ENCODE data around the gene PPP1R11. TPM values are rescaled to one million over a fixed set of nuclear protein-coding genes. Genes with fewer than 3 reads are reported as not detected.

The PPP1R11 gene
- total and polyA plus RNA-seq, 2 of the 13 experiments (the other 11 are each of a cell fraction or from before 2014, with no cell fraction given) = 32.1 to 58.9 TPM

DNA sequence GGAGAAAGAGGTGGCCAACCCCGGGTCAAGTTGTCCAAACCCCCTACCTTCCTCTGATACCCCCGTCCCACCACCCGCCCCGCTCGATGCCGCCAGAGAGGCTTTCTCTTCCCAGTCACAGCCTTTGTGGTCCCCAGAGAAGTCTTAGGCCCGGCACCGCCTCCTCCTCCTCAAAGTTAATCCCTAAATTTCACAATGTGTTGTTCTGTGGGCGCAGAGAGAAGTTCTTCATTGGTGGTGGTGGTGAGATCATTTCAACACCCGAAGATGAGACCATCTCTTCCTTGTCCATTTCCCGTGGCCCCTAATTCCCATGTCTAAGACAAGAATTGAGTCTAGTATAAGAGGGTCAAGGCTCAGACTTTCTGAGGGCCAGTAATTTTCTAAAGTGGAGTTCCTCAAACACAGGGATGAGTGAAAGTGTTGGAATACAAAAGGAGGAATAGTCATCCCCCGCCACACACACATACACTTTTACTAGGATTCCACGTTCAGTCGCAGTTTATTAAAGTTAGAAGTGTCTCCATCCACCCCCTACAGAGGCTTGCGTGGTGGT, 35.5 kb downstream of the PPP1R11 start (continued):
- TF ChIP-seq ZNF510 (CRISPR knock-in tag; IDR thresholded peaks at IDR 0.05; ENCODE audit: low read depth) (0 out of 2 replicates have a peak, but pooled peaks have one; percentile 6), PPARG (CRISPR knock-in tag; conservative IDR thresholded peaks at IDR 0.05) (no peak), MEIS1 (CRISPR knock-in tag; IDR thresholded peaks at IDR 0.05; ENCODE audit: borderline replicate concordance) (peak; percentile 61), ZNF513 (CRISPR knock-in tag; conservative IDR thresholded peaks at IDR 0.05) (no peak), DNMT3B (CRISPR knock-in tag; conservative IDR thresholded peaks at IDR 0.05) (no peak), DDIT3 (CRISPR knock-in tag; IDR thresholded peaks at IDR 0.05) (no peak), ARHGAP35 (CRISPR knock-in tag; IDR thresholded peaks at IDR 0.05; ENCODE audit: borderline replicate concordance) (0 out of 2 replicates have a peak, but pooled peaks have one; percentile 25), DNMT1 (CRISPR knock-in tag; IDR thresholded peaks at IDR 0.05) (0 out of 2 replicates have a peak, but pooled peaks have one; percentile 12), ZNF12 (CRISPR knock-in tag; IDR thresholded peaks at IDR 0.05) (no peak), HDAC1 (CRISPR knock-in tag; IDR thresholded peaks at IDR 0.05) (no peak), ZNF558 (CRISPR knock-in tag; IDR thresholded peaks at IDR 0.05; ENCODE audit: borderline replicate concordance) (0 out of 2 replicates have a peak, but pooled peaks have one; percentile 7), ZNF781 (CRISPR knock-in tag; IDR thresholded peaks at IDR 0.05; ENCODE audit: borderline replicate concordance, not compliant biosample characterization) (no peak), RAD21 (CRISPR knock-in tag; IDR thresholded peaks at IDR 0.05) (no peak), MBD4 (IDR thresholded peaks at IDR 0.05; ENCODE audit: borderline replicate concordance, low read length) (no peak), PRPF4 (IDR thresholded peaks at IDR 0.05; ENCODE audit: low read depth, low read length, poor library complexity, severe bottlenecking) (no peak), CEBPB (IDR thresholded peaks at IDR 0.05; ENCODE audit: borderline replicate concordance, low read depth, low read length) (0 out of 2 replicates have a peak, but pooled peaks have one; percentile 18), SMARCC2 (IDR thresholded peaks at IDR 0.05) (no peak), PAWR (CRISPR knock-in tag; IDR thresholded peaks at IDR 0.05; ENCODE audit: borderline replicate concordance) (0 out of 2 replicates have a peak, but pooled peaks have one; percentile 8), ZNF567 (CRISPR knock-in tag; IDR thresholded peaks at IDR 0.05; ENCODE audit: borderline replicate concordance) (no peak), ZNF891 (CRISPR knock-in tag; IDR thresholded peaks at IDR 0.05) (0 out of 2 replicates have a peak, but pooled peaks have one; percentile 6), USF2 (IDR thresholded peaks at IDR 0.05; ENCODE audit: low read depth, low read length) (0 out of 2 replicates have a peak, but pooled peaks have one; percentile 1), USF2 (CRISPR knock-in tag; IDR thresholded peaks at IDR 0.05; ENCODE audit: borderline replicate concordance) (no peak), ZNF841 (CRISPR knock-in tag; IDR thresholded peaks at IDR 0.05; ENCODE audit: borderline replicate concordance) (0 out of 2 replicates have a peak, but pooled peaks have one; percentile 24), NCOA1 (CRISPR knock-in tag; IDR thresholded peaks at IDR 0.05) (no peak; the same call in 1 of the 2 replicates)
